Activated T-cell treated with anti-CD3 and anti-CD28 coated beads for 24 hours (primary cell): ENCODE measurements around the gene SMIM1.
A peak's percentile ranks its signal among the peaks of the same experiment; 100 is the strongest.

ENCODE experiments used
- DNase-seq: peaks from one replicate; pipeline ENCODE4 v3.0.0-alpha.2; 2020; ENCODE audit warnings: low read depth

SMIM1 gene

GRCh38 chr1:3756394-3756793 is 16.2 kb upstream of the SMIM1 start:
- DNase-seq: no peak

- DNase-seq: no peak
Measured at GRCh38 chr1:3759164-3759563, 13.4 kb upstream of the SMIM1 start.

GRCh38 chr1:3759796-3760195 is 12.8 kb upstream of the SMIM1 start:
- no peak for DNase-seq

GRCh38 chr1:3761296-3762010 is 11.1 kb upstream of the SMIM1 start:
- no peak for DNase-seq

GRCh38 chr1:3762151-3762872 is 10.2 kb upstream of the SMIM1 start:
- DNase-seq: no peak

- DNase-seq: no peak
Measured at GRCh38 chr1:3762873-3763228, 9.7 kb upstream of the SMIM1 start.

- DNase-seq: no peak
Measured at GRCh38 chr1:3763351-3764125, 9.0 kb upstream of the SMIM1 start.

- DNase-seq: no peak
Measured at GRCh38 chr1:3767328-3767925, 5.1 kb upstream of the SMIM1 start.

GRCh38 chr1:3768811-3769390 is 3.6 kb upstream of the SMIM1 start:
- DNase-seq: no peak

GRCh38 chr1:3770047-3770765 is 2.3 kb upstream of the SMIM1 start:
- DNase-seq: no peak

- DNase-seq: no peak
Measured at GRCh38 chr1:3771108-3772026, 1.2 kb upstream of the SMIM1 start.

GRCh38 chr1:3772027-3772714 is 378 bp upstream of the SMIM1 start:
- DNase-seq: peak; percentile 80

GRCh38 chr1:3773572-3774275 is 1.2 kb downstream of the SMIM1 start:
- DNase-seq: no peak

GRCh38 chr1:3774276-3774945 is 1.9 kb downstream of the SMIM1 start:
- DNase-seq: no peak

GRCh38 chr1:3774946-3775489 is 2.5 kb downstream of the SMIM1 start:
- no peak for DNase-seq

GRCh38 chr1:3775490-3776230 is 3.1 kb downstream of the SMIM1 start:
- DNase-seq: peak; percentile 28

- no peak for DNase-seq
Measured at GRCh38 chr1:3776231-3776961, 3.8 kb downstream of the SMIM1 start.
